ENCODE results near the gene RAD51B. TPM values are rescaled to one million over a fixed set of nuclear protein-coding genes. Genes with fewer than 3 reads are reported as not detected.

RAD51B gene
- polyA plus RNA-seq, 1 donor (not counting 4 experiments of a cell fraction or from before 2014, with no cell fraction given) = 13.3 TPM

- no peak for FAIRE-seq
- H3K36me3 ChIP-seq (ENCODE audit: control insufficient read depth in 2 of 2, extremely low read depth in 1 of 2, insufficient read depth in 2 of 2, low read length in 2 of 2) = peaks cover 23 to 47% of the 10 kb centered on the region in 2 experiments
Measured at GRCh38 chr14:67785270-67786109, 34.1 kb upstream of the RAD51B start.

DNA sequence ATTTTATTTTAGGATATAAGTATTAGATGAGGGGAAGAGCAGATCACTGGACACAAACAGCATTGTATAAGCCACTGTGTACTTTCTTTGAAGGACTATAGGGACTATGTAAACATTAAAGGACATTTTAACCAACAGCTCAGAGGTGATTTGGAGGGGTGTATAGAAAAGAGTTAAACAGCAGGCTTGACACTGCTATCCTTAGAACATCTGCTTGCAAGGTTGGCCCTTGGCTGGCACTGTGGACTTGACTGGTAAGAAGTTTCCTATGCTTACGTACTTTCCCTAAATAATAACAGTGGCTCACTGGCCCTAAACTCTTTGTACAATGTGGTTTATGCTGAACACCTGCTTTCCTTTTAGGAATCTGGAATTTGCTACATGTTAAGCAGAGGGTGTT, 31.9 kb upstream of the RAD51B start:
- DNase-seq (ENCODE audit: low read depth, low spot score) = no peak
- TF ChIP-seq EZH2 (IDR thresholded peaks at IDR 0.05; ENCODE audit: low read length) (no peak), CTCF (optimal IDR thresholded peaks at IDR 0.05 in 1 of 3, IDR thresholded peaks at IDR 0.05 in 1 of 3, conservative IDR thresholded peaks at IDR 0.05 in 1 of 3; ENCODE audit: extremely low read depth in 1 of 3, insufficient read depth in 2 of 3, low read length in 3 of 3) (no peak)
- Histone ChIP-seq H3K9me1 (ENCODE audit: control insufficient read depth, extremely low read depth, insufficient read depth, low read length) (no peaks in the 10 kb centered on the region), H3K4me1 (ENCODE audit: control insufficient read depth, extremely low read depth, insufficient read depth, low read length) (no peaks in the 10 kb centered on the region), H3K9ac (ENCODE audit: control insufficient read depth, extremely low read depth, insufficient read depth, low read length) (no peak overlapping the region), H3K4me2 (ENCODE audit: control insufficient read depth, extremely low read depth, insufficient read depth, low read depth, low read length) (no peak overlapping the region), H3K79me2 (ENCODE audit: control insufficient read depth, insufficient read depth, low read length) (no peaks in the 10 kb centered on the region), H4K20me1 (ENCODE audit: control insufficient read depth, extremely low read depth, insufficient read depth, low read length) (no peaks in the 10 kb centered on the region), H3K9me3 (ENCODE audit: control insufficient read depth, low read depth, low read length) (no peaks in the 10 kb centered on the region), H3K27ac (ENCODE audit: control insufficient read depth, insufficient read depth, low read length) (no peak overlapping the region), H2AFZ (ENCODE audit: control insufficient read depth, low read length) (no peak overlapping the region), H3K36me3 (ENCODE audit: control insufficient read depth in 2 of 2, extremely low read depth in 1 of 2, insufficient read depth in 2 of 2, low read length in 2 of 2) (peaks cover 23 to 42% of the 10 kb centered on the region in 2 experiments), H3K27me3 (ENCODE audit: control insufficient read depth, extremely low read depth, insufficient read depth, low read length) (no peaks in the 10 kb centered on the region), H3K4me3 (ENCODE audit: control insufficient read depth in 2 of 3, extremely low read depth in 1 of 3, insufficient read depth in 2 of 3, low read depth in 1 of 3, low read length in 3 of 3) (no peak overlapping the region)
- dilution Hi-C loops (cut with MboI; ENCODE audit: extremely low pct_ligation_motif_present, low sequenced_read_pairs) = no loop called here
- FAIRE-seq = no peak

More at GRCh38 chr14:67785270-67786109, 34.1 kb upstream of the RAD51B start:
- Histone ChIP-seq H3K4me3 (ENCODE audit: control insufficient read depth in 2 of 3, extremely low read depth in 1 of 3, insufficient read depth in 2 of 3, low read depth in 1 of 3, low read length in 3 of 3) (no peak overlapping the region), H3K27me3 (ENCODE audit: control insufficient read depth, extremely low read depth, insufficient read depth, low read length) (no peaks in the 10 kb centered on the region), H3K79me2 (ENCODE audit: control insufficient read depth, insufficient read depth, low read length) (no peaks in the 10 kb centered on the region), H3K9me3 (ENCODE audit: control insufficient read depth, low read depth, low read length) (no peaks in the 10 kb centered on the region), H2AFZ (ENCODE audit: control insufficient read depth, low read length) (no peak overlapping the region), H3K4me1 (ENCODE audit: control insufficient read depth, extremely low read depth, insufficient read depth, low read length) (no peaks in the 10 kb centered on the region), H3K27ac (ENCODE audit: control insufficient read depth, insufficient read depth, low read length) (no peak overlapping the region), H3K9me1 (ENCODE audit: control insufficient read depth, extremely low read depth, insufficient read depth, low read length) (no peaks in the 10 kb centered on the region), H3K4me2 (ENCODE audit: control insufficient read depth, extremely low read depth, insufficient read depth, low read depth, low read length) (no peak overlapping the region), H3K9ac (ENCODE audit: control insufficient read depth, extremely low read depth, insufficient read depth, low read length) (no peak overlapping the region), H4K20me1 (ENCODE audit: control insufficient read depth, extremely low read depth, insufficient read depth, low read length) (no peaks in the 10 kb centered on the region)
- dilution Hi-C loops (cut with MboI; ENCODE audit: extremely low pct_ligation_motif_present, low sequenced_read_pairs) = no loop called here
- DNase-seq (ENCODE audit: low read depth, low spot score) = no peak
- TF ChIP-seq CTCF (optimal IDR thresholded peaks at IDR 0.05 in 1 of 3, IDR thresholded peaks at IDR 0.05 in 1 of 3, conservative IDR thresholded peaks at IDR 0.05 in 1 of 3; ENCODE audit: extremely low read depth in 1 of 3, insufficient read depth in 2 of 3, low read length in 3 of 3) (no peak), EZH2 (IDR thresholded peaks at IDR 0.05; ENCODE audit: low read length) (no peak)

Measured in keratinocyte (primary cell).